NCI-H1436 treated with DMSO at 0.1 percent for 48 hours (cell line): ENCODE measurements around the gene FUT8.

Experiments
- DNase-seq: peaks from one replicate; lab custom pipeline; 2025; lab: John Stamatoyannopoulos, UW

The FUT8 gene

GRCh38 chr14:65558363-65558762, 145.8 kb downstream of the FUT8 start:
- no peak for DNase-seq

DNA sequence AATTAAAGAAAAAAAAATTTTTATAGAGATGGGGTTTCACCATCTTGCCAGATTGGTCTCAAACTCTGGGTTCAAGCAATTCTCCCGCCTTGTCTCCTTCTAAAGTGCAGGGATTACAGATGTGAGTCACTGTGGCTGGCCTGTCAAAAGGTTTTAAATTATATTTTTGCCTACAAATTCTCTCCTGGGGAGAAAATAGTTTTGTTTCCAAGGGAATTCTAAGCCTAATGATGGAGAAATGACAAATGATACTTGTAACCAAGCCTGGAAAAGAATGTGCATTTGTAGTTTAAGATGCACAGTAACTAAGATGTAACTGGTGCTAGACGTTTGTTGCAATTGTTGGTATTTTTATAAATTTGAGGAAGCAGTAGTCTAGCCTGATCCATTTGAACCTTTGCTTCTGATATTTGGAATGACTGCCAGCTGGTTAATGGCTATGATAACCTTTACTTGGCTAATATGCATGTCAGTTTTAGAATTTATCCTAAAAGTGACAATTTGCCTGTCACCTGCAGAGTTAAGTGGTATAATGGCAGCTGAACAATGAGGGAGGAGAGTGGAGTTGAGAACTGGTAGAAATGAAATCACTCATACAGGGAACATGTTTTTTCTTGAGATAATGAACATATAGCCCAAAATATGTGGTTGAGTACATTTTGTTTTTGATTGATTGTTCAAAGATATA, 148.0 kb downstream of the FUT8 start:
- no peak for DNase-seq

DNA sequence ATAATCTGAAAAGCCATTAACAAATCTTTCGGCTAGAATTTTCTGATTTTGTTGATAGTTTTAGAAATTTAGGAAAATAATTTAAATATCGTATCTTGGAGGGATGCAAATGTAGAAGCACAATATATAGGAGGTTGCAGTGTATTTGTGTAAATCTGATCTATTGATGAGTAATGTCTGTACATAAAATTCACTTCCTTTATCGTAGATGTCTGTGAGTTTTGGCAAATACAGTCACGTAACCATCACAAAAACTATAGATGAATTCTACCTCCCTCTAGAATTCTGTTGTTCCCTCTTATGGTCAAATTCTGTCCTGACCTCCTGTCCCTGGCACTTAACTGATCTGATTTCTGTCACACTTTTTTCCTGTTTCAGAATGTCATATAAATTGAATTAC, 151.8 kb downstream of the FUT8 start:
- no peak for DNase-seq

GRCh38 chr14:65565948-65566347, 153.4 kb downstream of the FUT8 start:
- no peak for DNase-seq

- DNase-seq: no peak
Observed at GRCh38 chr14:65566820-65567522, 154.4 kb downstream of the FUT8 start.

GRCh38 chr14:65574611-65575010, 162.1 kb downstream of the FUT8 start:
- no peak for DNase-seq

GRCh38 chr14:65575389-65575788, 162.9 kb downstream of the FUT8 start:
- no peak for DNase-seq

DNA sequence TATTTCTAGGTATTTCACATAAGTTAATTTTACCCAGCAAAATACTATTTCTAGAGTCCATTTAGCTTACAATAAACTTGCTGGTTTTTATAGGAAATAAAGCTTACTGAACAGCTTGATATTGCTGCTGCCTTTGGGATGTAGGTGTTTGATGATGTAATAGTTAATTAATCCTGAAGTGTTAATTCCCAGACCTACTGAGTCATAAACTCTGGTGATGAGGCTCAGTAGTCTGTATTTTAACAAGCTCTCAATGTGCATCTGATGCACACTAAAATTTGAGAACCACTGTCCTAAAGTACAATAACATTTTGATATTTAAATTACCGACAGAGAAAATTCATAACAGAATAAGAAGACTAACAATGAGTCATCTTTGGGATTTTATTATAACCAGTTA, 168.4 kb downstream of the FUT8 start:
- no peak for DNase-seq

DNA sequence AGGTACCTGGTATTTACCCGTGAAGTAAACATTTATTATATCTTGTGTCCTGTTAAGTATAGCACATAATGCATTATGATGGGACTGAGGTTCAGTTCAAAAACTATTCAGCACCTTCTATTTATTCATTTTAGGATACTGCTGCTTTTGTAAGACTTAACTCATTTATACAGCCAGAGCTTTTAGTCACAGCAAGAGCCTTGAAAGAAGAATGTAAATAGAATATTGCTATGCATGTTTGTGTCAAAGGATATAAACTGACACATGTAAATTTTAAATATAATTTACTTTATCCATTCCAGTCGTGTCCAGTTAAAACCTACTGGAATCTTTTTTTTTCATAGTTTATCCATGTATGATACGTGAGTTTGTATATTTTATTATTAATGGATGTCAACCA, 168.8 kb downstream of the FUT8 start:
- DNase-seq: no peak

DNA sequence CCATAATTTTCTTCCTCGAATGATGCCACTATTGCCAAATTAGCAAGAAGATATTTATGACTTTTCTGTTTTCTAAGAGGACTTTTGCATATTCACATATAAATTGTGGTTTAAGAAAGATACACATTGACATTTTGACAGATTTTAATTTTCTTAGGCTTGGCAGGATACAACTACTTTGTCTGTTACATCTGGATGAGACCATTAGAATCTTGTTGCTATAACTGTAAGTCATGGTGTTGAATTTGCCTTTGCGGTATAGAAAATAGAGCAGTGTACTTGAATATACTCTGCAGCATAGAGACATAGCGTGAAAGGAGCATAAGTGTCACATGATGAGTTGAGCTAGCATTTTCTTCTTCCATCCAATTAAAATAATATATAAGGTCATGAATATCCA, 169.3 kb downstream of the FUT8 start:
- DNase-seq: no peak

GRCh38 chr14:65585216-65585615, 172.7 kb downstream of the FUT8 start:
- DNase-seq: no peak

GRCh38 chr14:65588426-65589140, 176.1 kb downstream of the FUT8 start:
- no peak for DNase-seq

- no peak for DNase-seq
Observed at GRCh38 chr14:65594153-65594881, 181.8 kb downstream of the FUT8 start.

DNA sequence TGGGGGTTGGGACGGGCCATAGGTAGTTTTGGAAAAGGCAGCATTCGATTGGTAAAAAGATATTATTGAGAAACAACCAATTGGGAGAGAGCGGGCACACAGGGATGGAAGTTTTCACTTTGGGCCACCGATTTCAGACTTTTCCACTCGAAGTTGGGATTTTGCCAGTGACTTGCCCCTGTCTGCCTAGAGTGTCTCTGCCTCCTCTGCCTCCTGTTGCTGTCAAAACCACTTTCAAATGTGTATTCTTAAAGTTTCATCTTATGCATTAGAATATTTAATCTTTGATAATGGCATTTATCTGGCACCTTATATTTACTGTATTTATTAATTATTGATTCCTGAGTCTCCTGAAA, 182.3 kb downstream of the FUT8 start:
- DNase-seq: no peak

GRCh38 chr14:65599375-65599774, 186.8 kb downstream of the FUT8 start:
- DNase-seq: no peak

DNA sequence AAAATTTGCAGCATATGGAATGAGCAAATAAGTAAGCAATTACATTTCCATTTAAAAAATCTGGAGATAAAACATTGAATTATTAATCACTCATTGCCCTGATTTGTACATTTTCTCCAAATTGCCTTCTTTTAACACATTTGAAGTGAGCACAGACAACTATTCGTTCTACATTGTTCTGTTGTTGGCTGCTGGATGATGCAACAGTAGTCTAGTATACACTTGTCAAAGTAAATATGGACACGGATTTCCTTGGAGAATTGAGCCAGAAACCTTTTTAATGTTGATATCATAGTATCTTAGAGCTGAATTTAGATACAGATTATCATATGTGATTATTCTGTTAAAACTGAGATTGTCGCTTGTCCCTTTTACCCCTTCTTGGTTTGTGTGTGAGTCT, 188.2 kb downstream of the FUT8 start:
- DNase-seq: no peak

GRCh38 chr14:65604535-65604934, 192.0 kb downstream of the FUT8 start:
- DNase-seq: no peak

DNA sequence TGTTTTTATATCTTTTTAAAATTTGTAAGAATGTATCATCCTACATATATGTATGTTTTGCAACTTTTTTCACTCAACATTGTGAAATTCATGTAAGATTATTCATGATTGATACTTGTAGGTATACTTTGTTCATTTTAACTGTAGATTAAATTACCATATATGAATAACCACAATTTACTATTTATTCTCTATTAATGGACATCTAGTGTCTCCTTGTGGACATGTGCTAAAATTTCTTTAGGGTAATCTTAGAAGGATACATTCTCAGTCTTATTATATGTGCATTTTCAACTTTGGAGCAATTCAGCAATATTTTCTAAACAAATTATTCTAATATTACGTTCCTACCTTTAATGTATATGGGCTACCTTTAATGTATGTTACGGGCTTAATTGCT, 192.4 kb downstream of the FUT8 start:
- DNase-seq: no peak

GRCh38 chr14:65606460-65606859, 193.9 kb downstream of the FUT8 start:
- DNase-seq: no peak

DNA sequence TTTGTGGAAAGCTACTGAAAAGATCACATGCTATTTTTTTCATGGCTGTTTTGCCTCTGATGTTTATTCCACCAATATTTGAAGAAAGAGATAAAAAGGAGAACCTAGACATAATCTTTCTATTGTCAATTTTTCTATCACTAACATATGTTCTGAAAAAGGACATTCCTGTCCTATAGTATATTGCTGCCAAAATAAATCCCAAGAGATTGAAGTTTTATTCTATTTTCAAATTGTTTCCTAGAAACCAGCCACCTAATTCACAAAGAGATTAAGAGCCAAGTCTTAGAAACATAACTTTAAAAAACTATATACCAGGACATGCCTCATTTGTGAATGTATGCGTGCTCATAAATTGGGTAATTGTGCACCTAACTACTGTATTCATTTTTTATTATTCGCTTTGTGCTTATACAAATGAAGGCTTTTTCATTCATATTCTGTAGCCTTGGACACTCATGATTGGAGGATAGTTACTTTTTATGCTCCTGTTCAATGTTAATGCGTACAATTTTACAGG, 200.7 kb downstream of the FUT8 start:
- no peak for DNase-seq

GRCh38 chr14:65618996-65619395, 206.5 kb downstream of the FUT8 start:
- no peak for DNase-seq

DNA sequence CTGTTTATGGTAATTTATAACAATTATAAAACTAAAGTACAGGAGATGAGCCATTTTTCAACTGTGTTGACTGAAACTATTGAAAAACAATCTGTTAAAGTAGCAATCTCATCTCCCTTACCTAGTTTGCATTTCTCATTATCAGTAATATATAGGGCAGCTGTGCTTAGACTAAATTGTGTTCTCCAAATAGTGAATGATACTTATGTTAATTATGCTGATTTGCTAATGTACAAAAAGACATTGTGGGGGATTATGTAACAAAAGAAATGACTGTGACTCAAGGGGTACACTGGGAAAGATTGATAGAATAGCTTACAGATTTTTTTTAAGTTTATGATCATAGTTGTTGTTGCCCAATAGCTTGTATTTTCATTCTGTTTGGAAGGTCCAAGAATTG, 207.7 kb downstream of the FUT8 start:
- peak; percentile 60 for DNase-seq
